H1 (cell line): ENCODE measurements around the gene CTNNBL1. TPM values are rescaled to one million over a fixed set of nuclear protein-coding genes. Genes with fewer than 3 reads are reported as not detected.

Experiments used
- CTCF ChIA-PET: fragments of 300-600 bp; sonication (Branson Sonifier 250); formaldehyde crosslinking; loops from one replicate; lab custom pipeline; 2021; ENCODE audit not compliant: partially characterized antibody; lab: Charles Lee
- POLR2A ChIA-PET: fragments of 300-600 bp; sonication (Branson Sonifier 250); formaldehyde crosslinking; loops from one replicate; lab custom pipeline; 2021; ENCODE audit warnings: inconsistent platforms; ENCODE audit not compliant: partially characterized antibody; lab: Charles Lee
- DNase-seq, 2 experiments: peaks; one replicate each; pipeline versions ENCODE4 v3.0.0 to v3.0.0-alpha.2; 2010 to 2022; ENCODE audit warnings: low spot score in 2 of 2, low read depth in 1 of 2, mixed read lengths in 1 of 2
- FAIRE-seq: peaks from 2 replicates; lab custom pipeline; 2011; peaks lifted over from hg19 to GRCh38; lab: Jason Lieb, UNC
- H2AFZ ChIP-seq: 2 replicates; pipeline ENCODE4 v1.8.1; 2012; ENCODE audit warnings: low read length, inconsistent platforms
- H2AK5ac ChIP-seq: 2 replicates; pipeline ENCODE4 v1.6.1; 2013; ENCODE audit warnings: low read depth, low read length
- H2BK120ac ChIP-seq: replicated peaks from 2 replicates; pipeline ENCODE3; 2013; ENCODE audit warnings: low read depth, low read length, inconsistent platforms
- H2BK12ac ChIP-seq: 2 replicates; pipeline ENCODE4 v1.6.1; 2013; ENCODE audit warnings: low read depth, low read length
- H2BK15ac ChIP-seq: 2 replicates; pipeline ENCODE4 v1.6.1; 2013; ENCODE audit warnings: low read length
- H2BK20ac ChIP-seq: 2 replicates; pipeline ENCODE4 v1.6.1; 2013; ENCODE audit warnings: low read length
- H2BK5ac ChIP-seq: 2 replicates; pipeline ENCODE4 v1.6.1; 2013; ENCODE audit warnings: low read depth, low read length
- H3K14ac ChIP-seq: 2 replicates; pipeline ENCODE4 v1.6.1; 2013; ENCODE audit warnings: inconsistent platforms; ENCODE audit not compliant: insufficient read length
- H3K18ac ChIP-seq: 2 replicates; pipeline ENCODE4 v1.6.1; 2013; ENCODE audit warnings: low read length; ENCODE audit errors: extremely low read depth
- H3K23ac ChIP-seq: 2 replicates; pipeline ENCODE4 v1.6.1; 2013; ENCODE audit warnings: inconsistent platforms; ENCODE audit not compliant: insufficient read length
- H3K23me2 ChIP-seq: 2 replicates; pipeline ENCODE4 v1.6.1; 2013; ENCODE audit warnings: low read depth, low read length
- H3K27ac ChIP-seq: 2 replicates; pipeline ENCODE4 v1.6.1; 2011; ENCODE audit warnings: low read depth, low read length, inconsistent platforms
- H3K27me3 ChIP-seq, 4 experiments: replicated peaks in 1 of 4; 1 replicate in 1 of 4; 2 replicates in 3 of 4; pipeline versions ENCODE4 v1.6.1 to v1.8.1; 2011 to 2013; ENCODE audit warnings: low read length in 3 of 4, mild to moderate bottlenecking in 3 of 4, inconsistent platforms in 2 of 4, mixed read lengths in 2 of 4, moderate library complexity in 1 of 4; ENCODE audit not compliant: control insufficient read depth in 3 of 4, insufficient read depth in 3 of 4; ENCODE audit errors: extremely low read depth in 1 of 4
- H3K36me3 ChIP-seq, 4 experiments: 2 replicates each; pipeline versions ENCODE4 v1.6.1 to v1.8.1; 2011 to 2013; ENCODE audit warnings: mild to moderate bottlenecking in 4 of 4, low read length in 3 of 4, moderate library complexity in 2 of 4, control low read depth in 1 of 4, inconsistent platforms in 1 of 4; ENCODE audit not compliant: insufficient read depth in 4 of 4, control insufficient read depth in 2 of 4
- H3K4ac ChIP-seq: replicated peaks from 2 replicates; pipeline ENCODE3; 2013; ENCODE audit warnings: low read length, low read depth, mixed read lengths, inconsistent platforms; ENCODE audit not compliant: insufficient read length
- H3K4me1 ChIP-seq, 4 experiments: replicated peaks in 1 of 4; 1 replicate in 1 of 4; 2 replicates in 3 of 4; pipeline versions ENCODE4 v1.6.1 to v1.8.1; 2011 to 2013; ENCODE audit warnings: low read length in 3 of 4, inconsistent platforms in 2 of 4, mixed read lengths in 1 of 4; ENCODE audit not compliant: insufficient read depth in 4 of 4, control insufficient read depth in 3 of 4
- H3K4me2 ChIP-seq, 2 experiments: 2 replicates each; pipeline versions ENCODE4 v1.6.1 to v1.8.1; 2011 to 2013; ENCODE audit warnings: low read depth in 2 of 2, low read length in 2 of 2, control low read depth in 1 of 2, inconsistent platforms in 1 of 2, mild to moderate bottlenecking in 1 of 2; ENCODE audit not compliant: insufficient read depth in 1 of 2
- H3K4me3 ChIP-seq, 4 experiments: fragments of 200-600, 300-600 bp in 1 of 4; sonication (generic), shearing (Covaris generic), sonication (Bioruptor Twin) in 1 of 4; 2 replicates each; pipeline versions ENCODE4 v1.5.1 to v1.8.1; 2011 to 2016; ENCODE audit warnings: low read length in 4 of 4, low read depth in 3 of 4, control low read depth in 2 of 4, inconsistent platforms in 2 of 4, mild to moderate bottlenecking in 2 of 4, mixed read lengths in 1 of 4, moderate library complexity in 1 of 4; ENCODE audit not compliant: insufficient read depth in 2 of 4; ENCODE audit errors: extremely low read depth in 1 of 4
- H3K56ac ChIP-seq: replicated peaks from 2 replicates; pipeline ENCODE3; 2013; ENCODE audit warnings: low read depth, mild to moderate bottlenecking, mixed read lengths, low read length, inconsistent platforms; ENCODE audit not compliant: insufficient read length
- H3K79me1 ChIP-seq: 2 replicates; pipeline ENCODE4 v1.6.1; 2013; ENCODE audit warnings: low read depth, low read length, control low read depth
- H3K79me2 ChIP-seq, 2 experiments: 2 replicates each; pipeline versions ENCODE4 v1.6.1 to v1.8.1; 2012 to 2013; ENCODE audit warnings: low read length in 2 of 2, mild to moderate bottlenecking in 2 of 2, inconsistent platforms in 1 of 2; ENCODE audit not compliant: insufficient read depth in 2 of 2, control insufficient read depth in 1 of 2
- H3K9ac ChIP-seq, 4 experiments: replicated peaks in 1 of 4; 1 replicate in 1 of 4; 2 replicates in 3 of 4; pipeline versions ENCODE4 v1.6.1 to v1.8.1; 2011 to 2013; ENCODE audit warnings: low read depth in 3 of 4, low read length in 3 of 4, control low read depth in 2 of 4, mild to moderate bottlenecking in 2 of 4, moderate library complexity in 2 of 4, inconsistent platforms in 1 of 4; ENCODE audit errors: extremely low read depth in 1 of 4
- H3K9me3 ChIP-seq, 2 experiments: 2 replicates each; pipeline versions ENCODE4 v1.6.1 to v1.8.1; 2012 to 2013; ENCODE audit warnings: mild to moderate bottlenecking in 2 of 2, moderate library complexity in 2 of 2, control low read depth in 1 of 2, inconsistent platforms in 1 of 2, low read depth in 1 of 2, low read length in 1 of 2, mixed read lengths in 1 of 2; ENCODE audit not compliant: insufficient read depth in 2 of 2
- H4K20me1 ChIP-seq, 2 experiments: replicated peaks in 1 of 2; 2 replicates each; pipeline versions ENCODE3 to v1.8.1; 2011 to 2013; ENCODE audit warnings: inconsistent platforms in 2 of 2, low read length in 2 of 2, mild to moderate bottlenecking in 1 of 2; ENCODE audit not compliant: insufficient read depth in 2 of 2, control insufficient read depth in 1 of 2
- H4K5ac ChIP-seq: 2 replicates; pipeline ENCODE4 v1.6.1; 2013; ENCODE audit warnings: low read length, low read depth, mixed read lengths, inconsistent platforms; ENCODE audit not compliant: insufficient read length
- H4K8ac ChIP-seq: 2 replicates; pipeline ENCODE4 v1.8.0; 2013; ENCODE audit warnings: mild to moderate bottlenecking, moderate library complexity, low read length, inconsistent platforms; ENCODE audit not compliant: insufficient read depth; ENCODE audit errors: extremely low read depth
- H4K91ac ChIP-seq: replicated peaks from 2 replicates; pipeline ENCODE3; 2013; ENCODE audit warnings: low read length, mixed read lengths, inconsistent platforms; ENCODE audit not compliant: insufficient read length
- ASH2L ChIP-seq: fragments of 200-600, 300-600 bp; sonication (generic); IDR thresholded peaks from one replicate; pipeline ENCODE4 v1.7.1; 2017; ENCODE audit warnings: low read length
- CEBPB ChIP-seq: IDR thresholded peaks from 2 replicates; pipeline ENCODE4 v1.6.1; 2012; ENCODE audit warnings: low read depth, low read length
- CTBP2 ChIP-seq: IDR thresholded peaks from 2 replicates; pipeline ENCODE4 v1.7.0; 2011; ENCODE audit warnings: borderline replicate concordance, mild to moderate bottlenecking, moderate library complexity, mixed read lengths, low read length; ENCODE audit not compliant: insufficient read depth, insufficient read length
- JUN ChIP-seq: IDR thresholded peaks from 2 replicates; pipeline ENCODE4 v1.6.1; 2011; ENCODE audit warnings: low read depth, mild to moderate bottlenecking, improper control_type of control experiment, low read length
- MAFK ChIP-seq: IDR thresholded peaks from 2 replicates; pipeline ENCODE4 v1.6.1; 2012; ENCODE audit warnings: low read depth, mild to moderate bottlenecking, improper control_type of control experiment, low read length
- RNF2 ChIP-seq: fragments of 200-900, 300-1000 bp; sonication (generic); IDR thresholded peaks from 2 replicates; pipeline ENCODE4 v1.7.1; 2016; ENCODE audit warnings: borderline replicate concordance, low read depth, mild to moderate bottlenecking, antibody characterized with exemption, low read length; ENCODE audit not compliant: poor library complexity, severe bottlenecking; ENCODE audit errors: missing control alignments
- WGBS, 2 experiments: shearing (Covaris generic) in 1 of 2; methylation state at CpG; one replicate each; pipeline versions ENCODE4 v1.1.6 to v1.1.7; 2013 to 2015; ENCODE audit warnings: low lambda C conversion rate in 2 of 2, mixed read lengths in 2 of 2, inconsistent platforms in 1 of 2, low coverage in 1 of 2, missing lambda C conversion rate in 1 of 2; ENCODE audit not compliant: insufficient replicate concordance in 2 of 2, insufficient coverage in 1 of 2, insufficient read length in 1 of 2; ENCODE audit errors: extremely low coverage in 1 of 2, missing lambda C conversion rate in 1 of 2; 5-methylcytosine and 5-hydroxymethylcytosine counted together
- polyA plus RNA-seq, 7 experiments: library from polyadenylated mRNA; depleted of rRNA in 3 of 7; stranded (reverse) in 5 of 7; unstranded in 2 of 7; fragments of >200 nt in 5 of 7; fragments of 200-250 nt in 2 of 7; gene quantifications; 1 replicate in 5 of 7; 2 replicates in 1 of 7; 4 replicates in 1 of 7; pipeline versions ENCODE4 v1.2.1 to v1.2.3, GENCODE V29; 2011 to 2013; ENCODE audit warnings: missing spikeins in 2 of 7, mixed read lengths in 2 of 7
- total RNA-seq: library from RNA; stranded (reverse); fragmentation: NEBNext Ultra II Directional; extraction: Animal tissue kit (Norgen Biotek cat#: 25700); gene quantifications from 2 replicates; pipeline ENCODE4 v1.2.1, GENCODE V29; 2021
- TF ChIP-seq, protein P1 (sequence below): IDR thresholded peaks from 2 replicates; pipeline ENCODE4 v1.6.1; 2012; ENCODE audit warnings: inconsistent platforms

Gene CTNNBL1
- total and polyA plus RNA-seq, 2 of the 8 experiments (the other 6 are each of a cell fraction or from before 2014, with no cell fraction given), result 19.6 to 81.6 TPM

DNA sequence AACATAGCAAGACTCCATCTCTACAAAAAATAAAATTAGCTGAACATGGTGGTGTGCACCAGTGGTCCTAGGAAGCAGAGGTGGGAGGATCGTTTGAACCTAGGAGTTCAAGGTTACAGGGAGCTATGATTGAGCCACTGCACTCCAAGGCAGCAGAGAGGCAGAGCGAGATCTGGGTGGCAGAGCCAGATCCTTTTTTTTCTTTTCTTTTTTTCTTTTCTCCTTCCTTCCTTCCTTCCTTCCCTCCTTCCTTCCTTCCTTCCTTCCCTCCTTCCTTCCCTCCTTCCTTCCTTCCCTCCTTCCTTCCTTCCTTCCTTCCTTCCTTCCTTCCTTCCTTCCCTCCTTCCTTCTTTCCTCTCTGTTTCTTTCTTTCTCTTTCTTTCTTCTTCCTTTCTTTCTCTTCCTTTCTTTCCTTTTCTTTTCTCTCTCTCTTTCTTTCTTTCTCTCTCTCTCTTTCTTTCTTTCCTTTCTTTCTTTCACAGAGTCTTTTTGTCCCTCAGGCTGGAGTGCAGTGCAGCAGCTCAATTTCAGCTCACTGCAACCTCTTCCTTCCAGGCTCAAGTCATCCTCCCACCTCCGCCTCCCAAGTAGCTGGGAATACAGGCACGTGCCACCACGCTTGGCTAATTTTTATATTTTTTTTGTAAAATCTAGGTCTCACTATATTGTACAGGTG, 199.9 kb downstream of the CTNNBL1 start:
- no peak for TF ChIP-seq JUN
- TF ChIP-seq RNF2, result no peak
- TF ChIP-seq CTBP2, result no peak
- TF ChIP-seq, protein P1, sequence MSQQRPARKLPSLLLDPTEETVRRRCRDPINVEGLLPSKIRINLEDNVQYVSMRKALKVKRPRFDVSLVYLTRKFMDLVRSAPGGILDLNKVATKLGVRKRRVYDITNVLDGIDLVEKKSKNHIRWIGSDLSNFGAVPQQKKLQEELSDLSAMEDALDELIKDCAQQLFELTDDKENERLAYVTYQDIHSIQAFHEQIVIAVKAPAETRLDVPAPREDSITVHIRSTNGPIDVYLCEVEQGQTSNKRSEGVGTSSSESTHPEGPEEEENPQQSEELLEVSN, result no peak
- TF ChIP-seq ASH2L, result no peak
- TF ChIP-seq MAFK, result no peak
- no peak for TF ChIP-seq CEBPB
- Histone ChIP-seq H3K56ac (no peak overlapping the region), H4K91ac (no peak overlapping the region), H2AK5ac (no peak overlapping the region), H3K27me3 (no peaks in the 10 kb centered on the region), H3K4ac (no peak overlapping the region), H4K20me1 (no peaks in the 10 kb centered on the region), H3K27ac (no peak overlapping the region), H3K14ac (no peak overlapping the region), H2BK120ac (no peak overlapping the region), H3K9ac (no peak overlapping the region), H2BK15ac (no peak overlapping the region), H4K5ac (no peak overlapping the region), H2BK20ac (no peak overlapping the region), H2BK5ac (no peak overlapping the region), H3K36me3 (no peaks in the 10 kb centered on the region), H3K79me1 (no peaks in the 10 kb centered on the region), H3K9me3 (no peaks in the 10 kb centered on the region), H3K23ac (no peak overlapping the region), H3K23me2 (peaks cover 2% of the 10 kb centered on the region; the same call in 1 of the 2 replicates), H2AFZ (no peak overlapping the region), H3K4me2 (no peak overlapping the region), H3K4me3 (no peak overlapping the region), H3K18ac (no peak overlapping the region), H4K8ac (no peak overlapping the region), H3K4me1 (no peaks in the 10 kb centered on the region; a peak in 1 of 7 replicates), H2BK12ac (no peak overlapping the region), H3K79me2 (no peaks in the 10 kb centered on the region)
- no peak for FAIRE-seq
- ChIA-PET POLR2A (interaction anchor here (0.6 kb wide), 1 partner anchor 140 kb away, joined by 4 read pairs; no protein-coding TSS in a partner anchor), CTCF (interaction anchor here (0.9 to 1.5 kb wide), 10 partner anchors 9 to 329 kb away, joined by 3 to 5 read pairs (median 4); partner anchors contain the start of gene VSTM2L)
- WGBS, 2 experiments, result 94% methylated on average over 5 of the region's 5 CpGs; no CpG with 5 or more reads in 1 of the 2 experiments
- DNase-seq, result no peak
